NCI-H526 (cell line): ENCODE measurements around the gene ATP13A4.

ENCODE experiments used
- DNase-seq, 2 experiments: peaks; one replicate each; lab custom pipeline; 2025; lab: John Stamatoyannopoulos, UW

Gene ATP13A4

DNA sequence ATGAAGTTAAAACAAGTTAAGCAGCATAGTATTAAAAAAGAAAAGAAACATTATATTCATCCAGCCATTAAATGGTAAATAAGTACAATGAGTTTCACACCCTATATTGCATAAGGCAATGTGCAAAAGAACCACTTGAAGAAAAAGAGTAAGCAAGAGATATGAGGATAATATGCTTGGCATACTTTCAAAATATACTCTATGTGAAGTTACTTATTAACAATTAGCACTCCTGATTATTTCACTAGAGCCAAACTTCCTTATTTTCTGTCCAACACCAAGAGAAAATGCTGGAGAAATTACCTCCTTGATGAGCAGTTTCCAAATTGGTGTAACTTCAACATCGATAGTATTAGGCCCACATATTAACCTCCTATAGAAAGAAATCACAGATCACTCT is 63.7 kb downstream of the ATP13A4 start:
- DNase-seq: no peak

DNA sequence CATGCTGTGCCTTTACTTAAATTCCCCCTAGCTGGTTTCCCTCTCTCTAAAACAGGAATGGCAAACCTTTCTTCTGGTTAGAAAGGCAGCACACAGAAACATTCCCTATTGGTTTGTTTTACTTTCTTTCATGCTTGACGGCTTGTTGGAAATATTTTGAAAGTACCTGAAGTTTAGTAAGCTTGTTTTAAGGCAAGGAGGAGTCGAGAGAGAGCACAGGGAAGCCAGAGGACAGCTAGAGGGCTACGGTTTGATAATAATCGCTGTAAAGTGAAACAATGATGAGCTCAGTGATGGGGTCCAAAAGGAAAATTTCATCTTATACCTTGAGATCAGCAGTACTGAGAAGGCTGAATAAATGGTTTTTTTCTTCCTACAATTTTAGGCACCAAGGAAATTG is 64.1 kb downstream of the ATP13A4 start:
- no peak for DNase-seq

DNA sequence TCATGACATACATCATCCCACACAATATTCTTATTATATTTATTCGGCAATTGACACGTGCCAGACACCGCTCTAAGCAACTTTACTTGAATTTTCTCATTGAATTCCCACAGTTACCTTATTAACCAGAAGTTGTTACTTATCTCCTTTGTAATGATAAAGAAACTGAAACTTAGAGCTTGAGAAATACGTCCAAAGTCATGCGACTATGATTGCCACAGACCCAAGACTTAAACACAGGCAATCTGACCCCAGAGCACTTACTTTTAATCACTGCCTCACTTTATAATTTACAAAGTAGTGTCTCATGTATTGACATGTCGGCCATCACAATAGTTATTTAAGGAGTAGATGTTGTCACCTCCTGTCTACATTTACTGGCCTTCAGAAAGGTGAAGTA is 64.7 kb downstream of the ATP13A4 start:
- DNase-seq: no peak

DNA sequence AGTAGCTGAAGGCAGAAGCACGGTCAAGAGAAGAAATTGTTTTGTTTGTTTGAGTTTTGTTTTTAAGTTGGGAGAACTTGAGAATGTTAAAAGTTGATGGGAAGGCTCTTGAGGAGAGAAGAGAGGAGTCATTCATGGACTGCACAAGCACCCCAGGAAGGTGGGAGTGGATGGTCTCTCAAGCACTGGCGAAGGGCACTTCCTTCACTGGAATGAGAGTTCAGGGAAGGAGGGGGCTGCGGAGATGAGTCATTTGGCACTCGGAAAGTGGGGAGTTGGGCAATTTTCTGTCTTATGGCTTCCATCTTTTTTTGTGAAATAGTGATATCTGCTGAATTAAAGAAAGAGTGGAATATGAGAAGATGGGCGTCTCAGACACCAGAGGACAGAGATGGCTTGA is 66.0 kb downstream of the ATP13A4 start:
- no peak for DNase-seq

DNA sequence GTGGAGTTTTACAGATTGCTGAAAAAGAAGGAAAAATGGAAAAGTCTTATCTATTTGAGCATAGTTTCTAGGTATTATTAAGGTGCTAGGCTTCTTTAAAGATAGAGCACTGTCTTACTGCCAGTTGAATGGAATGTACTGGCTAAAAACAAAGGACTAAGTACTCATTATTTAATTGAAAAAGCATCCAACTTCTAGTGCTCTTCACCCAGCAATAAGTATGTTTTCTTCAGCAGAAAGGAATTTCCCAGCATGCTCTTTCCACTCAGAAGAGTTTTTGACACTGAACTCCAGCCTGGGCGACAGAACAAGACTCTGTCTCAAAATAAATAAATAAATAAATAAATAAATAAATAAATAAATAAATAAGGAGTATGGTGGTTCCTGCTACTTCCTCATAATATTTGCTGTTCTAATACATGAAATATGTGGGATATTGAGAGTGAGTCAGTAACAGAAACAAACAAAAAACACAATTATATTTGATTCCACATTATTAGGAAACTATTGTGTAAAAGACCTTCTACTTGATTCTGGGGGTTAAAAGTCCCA is 70.6 kb downstream of the ATP13A4 start:
- no peak for DNase-seq

DNA sequence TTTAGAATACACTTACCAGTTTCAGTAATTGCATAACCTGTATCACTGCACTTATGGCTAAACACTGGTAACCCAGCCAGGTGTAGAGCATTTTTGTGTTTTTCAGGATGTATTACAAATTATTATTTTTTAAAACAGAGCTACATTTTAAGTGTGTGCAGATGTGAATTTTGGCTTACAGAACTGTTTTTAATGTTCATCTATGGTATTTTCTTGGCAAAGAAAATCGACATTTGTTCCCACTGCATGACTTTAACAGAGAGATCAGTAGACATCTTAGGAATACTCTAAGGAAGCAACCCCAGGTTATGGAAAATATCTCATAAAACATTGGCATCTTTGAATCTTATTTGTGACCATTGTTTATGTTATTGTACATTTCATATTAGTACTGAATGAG is 73.3 kb downstream of the ATP13A4 start:
- DNase-seq: no peak

DNA sequence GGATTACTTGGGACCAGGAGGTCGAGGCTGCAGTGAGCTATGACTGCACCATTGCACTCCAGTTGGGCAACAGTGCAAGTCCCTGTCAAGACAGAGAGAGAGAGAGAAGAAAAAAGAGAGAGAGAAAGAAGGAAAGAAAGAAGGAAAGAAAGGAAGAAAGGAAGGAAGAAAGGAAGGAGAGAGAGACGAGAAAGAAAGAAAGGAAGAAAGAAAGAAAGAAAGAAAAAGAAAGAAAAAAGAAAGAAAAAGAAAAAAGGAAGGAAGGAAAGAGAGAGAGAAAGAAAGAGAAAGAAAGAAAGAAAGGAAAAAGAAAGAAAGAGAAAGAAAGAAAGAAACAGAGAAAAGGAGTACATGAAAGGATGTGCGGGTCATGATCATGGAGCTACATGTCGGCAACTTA is 80.2 kb downstream of the ATP13A4 start:
- no peak for DNase-seq

DNA sequence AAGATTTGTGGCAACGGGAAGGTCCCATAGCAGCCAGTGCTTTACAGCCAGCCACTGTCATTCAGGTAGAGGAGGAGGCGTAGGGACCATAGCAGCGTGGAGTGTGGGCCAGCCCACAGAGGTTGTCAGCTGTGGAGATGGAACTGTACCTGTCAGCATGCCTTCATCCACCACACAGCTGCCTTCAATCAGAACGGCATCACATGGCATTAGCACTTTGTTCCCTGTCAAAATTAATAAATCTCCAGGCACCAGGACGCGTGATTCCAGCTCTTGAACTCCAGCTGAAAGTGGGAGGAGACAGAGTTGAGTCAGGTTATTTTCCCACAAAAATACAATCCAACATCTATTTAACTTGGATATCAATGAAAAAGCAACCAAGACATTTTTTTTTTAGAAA is 84.0 kb downstream of the ATP13A4 start:
- DNase-seq: no peak

DNA sequence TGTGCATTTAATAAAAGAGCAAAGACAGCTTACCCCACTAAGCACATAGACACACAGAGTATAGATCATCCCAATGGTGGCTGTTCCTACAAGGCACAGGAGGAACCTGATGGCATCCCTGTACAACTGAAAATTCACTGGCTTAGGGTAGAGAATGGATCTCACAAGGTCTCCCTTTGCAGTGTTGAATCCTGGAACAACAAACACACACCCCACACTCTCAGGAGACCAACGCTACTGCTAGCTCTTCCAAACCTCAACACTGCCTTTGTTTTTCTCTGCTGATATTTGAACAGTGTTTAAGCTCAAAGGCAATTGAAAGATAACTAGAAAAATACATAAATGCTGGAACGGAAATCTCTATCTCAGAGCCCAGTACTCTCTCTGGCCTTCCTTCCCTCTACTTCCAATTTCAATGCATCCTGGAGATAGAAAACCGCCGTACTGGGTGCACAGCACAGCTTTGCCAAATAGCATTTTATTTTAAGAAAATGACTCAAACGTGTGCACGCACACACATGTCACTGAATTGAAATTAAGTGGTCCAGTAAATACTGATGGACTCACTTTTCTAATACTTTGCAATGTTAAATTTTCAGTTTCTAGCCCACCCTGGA is 88.6 kb downstream of the ATP13A4 start:
- DNase-seq: no peak

DNA sequence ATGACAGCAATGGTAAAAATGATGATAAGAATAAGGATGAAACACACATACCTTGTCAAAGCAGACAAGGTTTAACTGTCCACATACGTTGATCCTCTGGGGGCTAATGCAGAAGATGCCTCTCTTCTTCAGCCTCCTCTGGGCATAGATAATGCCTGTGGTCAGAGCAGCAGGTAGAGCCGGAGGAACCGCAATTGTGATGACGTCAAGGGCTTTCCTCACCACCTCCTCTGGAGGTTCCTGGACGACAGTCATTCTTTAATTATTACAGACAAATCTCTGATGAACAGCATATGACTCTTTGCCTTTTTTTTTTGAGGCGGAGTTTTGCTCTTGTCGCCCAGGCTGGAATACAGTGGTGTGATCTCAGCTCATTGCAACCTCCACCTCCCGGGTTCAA is 89.8 kb downstream of the ATP13A4 start:
- DNase-seq: no peak

DNA sequence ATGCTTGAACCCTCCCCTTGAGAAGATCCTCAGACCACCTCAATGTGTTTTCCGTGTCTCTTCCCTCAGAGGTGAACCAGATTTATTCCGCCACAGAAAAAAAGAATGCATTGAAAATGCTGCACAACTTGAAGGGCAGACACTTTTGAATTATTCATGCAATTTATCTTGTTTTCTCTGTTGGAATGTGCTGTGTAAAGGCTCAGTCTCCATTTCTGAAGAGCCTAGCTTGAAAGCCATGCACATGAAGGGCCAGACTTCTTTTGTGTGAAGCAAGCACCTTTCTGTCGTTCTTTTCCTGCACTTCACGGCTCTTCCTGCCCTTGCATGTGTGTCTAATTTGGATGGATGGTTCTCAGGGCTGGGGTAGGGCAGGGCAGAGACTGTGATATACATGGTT is 97.2 kb downstream of the ATP13A4 start:
- DNase-seq: no peak

DNA sequence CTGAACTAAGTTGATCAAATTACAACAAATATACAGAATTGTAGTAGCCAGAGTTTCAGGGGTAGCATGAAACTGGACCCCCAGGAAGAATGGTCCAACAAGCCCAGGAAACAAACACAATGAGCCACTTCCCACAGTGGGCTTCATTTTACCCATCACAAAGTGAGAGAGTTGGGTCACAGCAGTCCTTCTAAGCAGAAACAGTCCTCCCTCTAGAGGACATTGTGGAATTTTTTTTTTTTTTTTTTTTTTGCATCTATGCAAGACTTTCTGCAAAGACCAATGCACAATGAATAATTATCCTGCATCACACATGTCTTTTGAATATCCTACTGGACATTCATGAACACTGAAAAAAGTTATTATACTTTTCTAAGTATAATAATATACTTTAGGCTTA is 102.4 kb downstream of the ATP13A4 start:
- peak; percentile 41 to 75 for DNase-seq

DNA sequence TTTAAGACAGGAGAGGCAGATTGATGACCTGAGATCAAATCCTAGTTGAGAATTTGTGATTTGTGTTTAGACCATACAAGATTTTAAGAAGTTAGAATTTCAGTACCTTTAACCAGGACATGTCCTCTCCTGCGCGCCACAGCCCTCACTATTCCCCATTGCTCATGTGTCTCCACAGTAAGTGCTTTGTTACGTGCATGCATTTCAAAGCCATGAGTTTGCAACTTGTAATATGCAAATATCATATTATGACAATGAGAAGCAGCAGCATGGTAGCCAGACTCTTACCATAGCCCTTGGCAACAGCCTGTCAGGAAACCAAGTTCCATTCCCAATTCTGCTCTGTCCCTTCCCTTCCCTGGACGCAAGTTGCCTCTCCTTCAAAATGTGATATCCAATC is 102.8 kb downstream of the ATP13A4 start:
- peak; percentile 25 to 62 for DNase-seq

DNA sequence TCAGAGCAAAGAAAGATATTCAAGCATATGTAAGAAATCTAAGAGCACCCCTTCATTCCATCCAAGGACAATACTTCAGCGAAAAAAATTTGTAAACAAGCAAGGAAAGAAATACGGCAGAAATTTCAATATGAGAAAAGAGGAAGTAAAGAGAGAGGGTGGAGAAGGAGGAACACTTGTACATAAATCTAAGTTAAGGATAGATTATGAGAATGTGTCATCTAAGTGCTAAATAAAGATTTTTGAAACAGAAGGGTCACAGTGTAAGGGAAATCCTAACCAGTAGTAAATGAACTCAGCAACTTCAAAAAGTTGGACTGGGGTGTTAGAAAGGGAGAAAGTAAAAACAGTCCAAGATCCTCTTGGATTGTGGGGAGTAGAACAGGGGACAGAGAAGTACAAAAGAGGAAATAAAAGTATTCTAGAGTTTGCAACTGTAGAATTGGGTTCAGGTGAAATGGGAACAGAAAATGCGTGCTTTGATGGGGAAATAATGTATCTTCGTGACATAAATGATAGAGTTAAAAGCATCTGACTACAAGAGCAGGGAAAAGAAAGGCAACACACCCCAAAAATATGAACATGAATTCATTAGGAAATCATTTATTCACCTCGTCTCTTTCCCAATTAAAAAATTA is 107.6 kb downstream of the ATP13A4 start:
- DNase-seq: no peak

DNA sequence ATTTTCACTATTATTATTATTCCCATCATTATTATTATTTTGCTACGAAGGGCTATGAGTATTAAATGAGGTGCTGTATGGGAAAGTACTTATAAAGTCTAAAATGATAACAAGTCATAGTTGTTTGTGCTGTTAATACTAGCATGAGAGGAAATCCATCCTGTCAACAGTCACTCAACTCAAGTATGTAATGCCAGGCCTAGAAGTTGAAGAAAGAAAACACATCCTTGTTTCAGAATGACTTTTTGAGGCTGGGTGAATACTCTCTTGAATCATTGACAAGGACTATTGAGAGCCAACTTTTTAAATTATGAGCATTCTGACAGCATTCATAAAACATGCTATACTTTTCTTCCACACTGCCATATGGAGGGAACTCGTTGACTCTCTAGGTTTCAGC is 115.3 kb downstream of the ATP13A4 start:
- no peak for DNase-seq

DNA sequence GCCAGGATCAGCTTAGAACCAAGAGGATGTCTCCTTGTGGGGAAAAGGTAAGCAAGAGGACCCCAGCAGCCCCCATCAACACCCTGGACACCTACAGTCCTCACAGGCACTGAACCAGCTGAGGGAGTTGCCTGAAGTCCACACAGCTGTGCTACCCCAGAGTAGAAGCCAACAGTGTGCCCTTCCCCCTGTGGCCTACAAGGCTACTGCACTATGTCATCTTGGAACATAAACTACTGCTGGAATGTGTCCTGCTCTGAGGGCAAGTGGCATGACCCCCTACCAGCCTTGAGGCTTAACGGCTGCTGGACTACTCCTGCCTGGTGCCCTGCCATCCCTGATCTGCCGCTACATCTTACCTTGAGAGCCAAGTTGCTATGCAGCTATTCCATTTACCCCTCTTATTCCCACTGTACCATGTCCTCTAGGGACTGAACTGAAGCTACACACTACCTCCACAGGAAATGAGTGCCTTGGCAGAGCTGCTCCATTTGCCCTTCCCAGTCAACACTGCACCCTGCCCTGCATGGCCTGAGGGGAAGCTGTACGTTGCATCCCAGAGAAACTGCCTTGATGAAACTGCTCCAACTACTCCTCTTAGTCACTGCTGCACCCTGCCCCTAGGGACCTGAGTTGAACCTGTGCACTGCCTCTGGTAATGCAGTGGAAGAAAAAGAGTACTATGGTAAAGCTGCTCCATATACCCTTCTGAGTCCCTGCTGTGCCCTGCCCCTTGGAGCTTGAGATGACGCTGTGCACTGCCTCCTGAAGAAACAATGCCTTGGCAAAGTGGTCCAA is 135.9 kb downstream of the ATP13A4 start:
- DNase-seq: no peak

DNA sequence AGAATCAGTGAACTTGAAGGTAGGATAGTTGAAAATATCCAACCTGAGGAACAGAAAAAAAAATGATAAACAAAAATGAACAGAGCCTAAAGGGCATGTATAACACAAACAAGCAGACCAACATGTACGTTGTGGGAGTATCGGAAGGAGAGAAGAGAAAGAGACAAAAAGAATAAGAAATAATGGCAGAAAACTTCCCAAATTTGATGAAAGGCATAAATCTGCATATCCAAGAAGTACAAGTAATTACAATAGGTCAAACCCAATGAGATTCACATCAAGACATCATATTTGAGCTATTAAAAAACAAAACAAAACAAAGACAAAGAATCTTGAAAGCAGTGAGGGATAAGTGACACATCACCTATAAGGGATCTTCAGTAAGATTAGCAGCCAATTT is 138.1 kb downstream of the ATP13A4 start:
- no peak for DNase-seq

DNA sequence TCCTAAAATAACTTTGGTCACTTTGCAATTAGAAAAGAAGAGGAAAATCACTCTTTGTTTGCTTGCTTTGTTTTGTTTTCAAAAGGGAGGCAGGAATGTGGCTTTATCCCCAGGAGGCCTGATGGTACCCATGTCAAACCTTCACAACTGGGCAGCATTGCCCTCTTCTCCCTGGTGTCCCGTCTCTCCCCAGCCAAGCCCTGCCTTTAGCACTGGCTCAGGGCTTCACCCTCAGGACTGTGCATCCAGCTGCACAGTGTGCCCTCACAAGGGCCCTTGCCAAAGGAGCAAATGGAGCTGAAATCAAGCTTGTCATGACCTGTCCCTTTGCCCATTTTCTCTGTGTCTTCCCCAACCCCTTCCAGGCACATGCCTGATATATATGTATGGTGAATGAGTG is 147.0 kb downstream of the ATP13A4 start:
- no peak for DNase-seq

DNA sequence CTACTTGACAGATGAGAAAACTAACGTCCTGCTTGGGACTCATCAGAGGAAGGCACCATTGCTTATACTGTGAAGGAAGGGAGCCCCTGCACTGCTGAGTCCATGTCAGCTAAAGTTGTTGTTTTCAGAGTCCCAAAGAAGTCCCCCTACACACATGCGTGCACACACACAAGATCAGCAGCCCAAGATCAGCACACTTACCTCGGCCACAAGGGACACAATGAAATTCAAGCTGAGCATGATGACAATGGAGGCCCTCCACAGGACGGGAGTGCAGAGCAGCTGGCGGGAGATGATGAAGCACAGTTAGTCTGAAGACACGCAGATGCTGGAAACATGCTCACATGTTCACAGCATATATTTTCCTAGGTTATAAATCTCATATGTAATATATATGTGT is 147.6 kb downstream of the ATP13A4 start:
- DNase-seq: no peak

DNA sequence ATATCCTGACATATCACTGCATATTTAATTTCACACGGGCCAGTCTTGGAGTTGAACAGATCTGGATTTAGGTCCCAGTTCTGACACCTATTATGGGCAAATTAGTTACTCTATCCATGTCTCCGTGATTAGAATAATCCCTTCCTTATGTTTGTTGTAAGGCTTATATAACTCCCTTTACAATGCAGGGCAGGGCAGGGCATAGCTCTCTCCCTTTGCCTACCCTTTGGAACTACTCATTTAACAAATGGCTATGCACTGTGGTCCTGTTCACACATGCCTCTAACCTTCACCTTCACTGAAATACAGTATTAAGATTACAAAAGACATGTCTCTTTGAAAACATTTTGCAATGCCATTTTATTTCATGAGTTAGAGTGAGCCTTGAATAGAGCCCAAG is 151.4 kb downstream of the ATP13A4 start:
- no peak for DNase-seq

DNA sequence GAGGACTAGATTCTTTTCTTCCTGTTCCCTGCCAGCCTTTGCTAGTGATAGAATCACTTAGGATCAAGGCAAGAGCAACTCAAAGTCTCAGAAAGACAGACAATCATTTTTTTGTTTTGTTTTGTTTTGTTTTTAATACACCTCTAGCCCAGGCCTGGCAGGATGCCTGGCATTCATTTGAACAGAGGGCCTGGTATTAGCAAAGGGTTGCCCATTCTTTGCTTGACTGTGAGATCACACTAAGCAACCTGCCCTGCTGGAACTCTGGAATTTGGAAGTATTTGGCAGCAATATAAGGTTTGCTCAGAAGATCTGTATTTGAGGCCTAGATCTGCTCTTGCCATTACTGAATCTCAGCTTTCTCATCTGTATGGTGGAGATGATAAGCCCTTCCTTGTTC is 154.4 kb downstream of the ATP13A4 start:
- no peak for DNase-seq

DNA sequence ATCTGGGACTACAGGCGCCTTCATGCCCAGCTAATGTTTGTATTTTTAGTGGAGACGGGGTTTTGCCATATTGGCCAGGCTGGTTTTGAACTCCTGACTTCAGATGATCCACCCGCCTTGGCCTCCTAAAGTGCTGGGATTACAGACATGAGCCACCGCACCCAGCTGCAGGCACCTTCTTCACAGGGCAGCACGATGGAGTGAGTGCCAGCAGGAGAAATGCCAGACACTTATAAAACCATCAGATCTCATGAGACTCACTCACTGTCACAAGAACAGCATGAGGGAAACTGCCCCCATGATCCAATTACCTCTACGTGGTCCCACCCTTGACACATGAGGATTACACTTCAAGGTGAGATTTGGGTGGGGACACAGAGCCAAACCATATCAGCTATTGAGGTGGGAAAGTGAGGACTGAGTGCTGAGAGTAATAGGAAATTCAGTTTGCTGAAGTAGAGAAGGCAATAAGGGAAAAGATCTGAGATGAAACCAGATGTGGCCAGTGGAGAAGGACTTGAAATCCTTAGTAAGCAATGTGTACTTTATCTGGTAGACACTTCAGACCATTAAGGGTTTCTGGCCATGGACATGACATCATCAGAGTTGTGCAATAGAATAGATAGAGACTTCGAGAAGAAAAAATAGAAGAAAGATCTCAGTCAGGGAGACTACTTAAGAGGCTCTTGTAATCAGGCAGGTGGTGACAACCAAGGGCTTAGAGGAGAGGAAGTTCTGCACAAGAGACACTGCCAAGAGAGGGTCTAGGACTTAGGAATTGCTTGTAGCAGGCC is 158.0 kb downstream of the ATP13A4 start:
- no peak for DNase-seq
